CD8-positive, alpha-beta memory T cell (primary cell): ENCODE results near the gene SLC9A4. TPM values are rescaled to one million over a fixed set of nuclear protein-coding genes. Genes with fewer than 3 reads are reported as not detected.

ENCODE experiments used
- CTCF ChIA-PET: fragments of 350-600 bp; sonication (Branson Sonifier 250); formaldehyde crosslinking; loops from one replicate; lab custom pipeline; 2021; ENCODE audit warnings: antibody characterized with exemption; lab: Charles Lee
- POLR2A ChIA-PET: fragments of 350-600 bp; sonication (Branson Sonifier 250); formaldehyde crosslinking; loops from one replicate; lab custom pipeline; 2021; ENCODE audit warnings: antibody characterized with exemption; lab: Charles Lee
- DNase-seq, 5 donors: peaks; one replicate each; pipeline versions ENCODE4 v3.0.0 to v3.0.0-alpha.2; 2020 to 2022; ENCODE audit warnings: mixed read lengths in 1 of 5
- H3K27ac ChIP-seq: one replicate; pipeline ENCODE4 v1.7.0; 2013; ENCODE audit warnings: low read depth, mild to moderate bottlenecking, low read length, moderate library complexity
- H3K27me3 ChIP-seq: 2 replicates; pipeline ENCODE4 v1.7.0; 2013; ENCODE audit warnings: low read length, mild to moderate bottlenecking; ENCODE audit not compliant: insufficient read depth, poor library complexity, severe bottlenecking
- H3K36me3 ChIP-seq: 2 replicates; pipeline ENCODE4 v1.7.0; 2013; ENCODE audit warnings: mild to moderate bottlenecking, low read length, moderate library complexity; ENCODE audit not compliant: insufficient read depth
- H3K4me1 ChIP-seq: 2 replicates; pipeline ENCODE4 v1.7.0; 2013; ENCODE audit warnings: mild to moderate bottlenecking, low read length, moderate library complexity; ENCODE audit not compliant: insufficient read depth
- H3K4me3 ChIP-seq: 2 replicates; pipeline ENCODE4 v1.7.0; 2013; ENCODE audit warnings: mild to moderate bottlenecking, low read length
- H3K9me3 ChIP-seq: 2 replicates; pipeline ENCODE4 v1.7.0; 2013; ENCODE audit warnings: mild to moderate bottlenecking, low read length
- H3K27ac Mint-ChIP-seq, 8 donors: one replicate each; pipeline ENCODE4 v1.8.0; 2020 to 2021; ENCODE audit warnings: mixed read lengths in 8 of 8, mild to moderate bottlenecking in 6 of 8, inconsistent platforms in 3 of 8, moderate library complexity in 3 of 8
- H3K27me3 Mint-ChIP-seq, 2 donors: one replicate each; pipeline ENCODE4 v1.8.0; 2020 to 2021; ENCODE audit warnings: mixed read lengths in 2 of 2, mild to moderate bottlenecking in 1 of 2, moderate library complexity in 1 of 2
- H3K36me3 Mint-ChIP-seq, 3 donors: one replicate each; pipeline ENCODE4 v1.8.0; 2020 to 2021; ENCODE audit warnings: mixed read lengths in 3 of 3, inconsistent platforms in 1 of 3, mild to moderate bottlenecking in 1 of 3
- H3K4me1 Mint-ChIP-seq, 3 donors: one replicate each; pipeline ENCODE4 v1.8.0; 2020 to 2021; ENCODE audit warnings: mixed read lengths in 3 of 3, inconsistent platforms in 1 of 3, mild to moderate bottlenecking in 1 of 3
- H3K4me3 Mint-ChIP-seq, 7 donors: one replicate each; pipeline ENCODE4 v1.8.0; 2020 to 2021; ENCODE audit warnings: mixed read lengths in 7 of 7, mild to moderate bottlenecking in 6 of 7, moderate library complexity in 4 of 7, inconsistent platforms in 2 of 7
- H3K9me3 Mint-ChIP-seq, 5 donors: one replicate each; pipeline ENCODE4 v1.8.0; 2020 to 2022; ENCODE audit warnings: mixed read lengths in 5 of 5, mild to moderate bottlenecking in 3 of 5, moderate library complexity in 2 of 5, inconsistent platforms in 1 of 5
- polyA plus RNA-seq: library from polyadenylated mRNA; unstranded; fragments of 300-500 nt; fragmentation: Illumina TruSeq; gene quantifications from one replicate; pipeline ENCODE4 v1.2.3, GENCODE V29; 2021
- total RNA-seq, 2 experiments: library from RNA; stranded (reverse); gene quantifications; one replicate each; pipeline ENCODE4 v1.2.3, GENCODE V29; 2021

The SLC9A4 gene
- total and polyA plus RNA-seq, 3 experiments from 2014 or later: not detected

- Histone ChIP-seq H3K36me3 (no peaks in the 10 kb centered on the region), H3K4me3 (no peak overlapping the region), H3K9me3 (no peaks in the 10 kb centered on the region), H3K27ac (no peak overlapping the region), H3K4me1 (no peaks in the 10 kb centered on the region), H3K27me3 (no peaks in the 10 kb centered on the region)
- ChIA-PET CTCF (no interaction called here), POLR2A (no interaction called here)
- peaks cover 0 to 4% (median 0%) of the 10 kb centered on the region in 3 donors for H3K36me3 Mint-ChIP-seq
- DNase-seq: no peak
- no peaks in the 10 kb centered on the region for H3K9me3 Mint-ChIP-seq
- no peaks in the 10 kb centered on the region for H3K4me1 Mint-ChIP-seq
- H3K4me3 Mint-ChIP-seq: no peak overlapping the region
- no peak overlapping the region for H3K27ac Mint-ChIP-seq
- peaks cover 6 to 34% of the 10 kb centered on the region in 2 donors for H3K27me3 Mint-ChIP-seq
Observed at GRCh38 chr2:102538491-102538890, 65.5 kb downstream of the SLC9A4 start.

GRCh38 chr2:102540882-102541281 is 67.9 kb downstream of the SLC9A4 start:
- Mint-ChIP-seq H3K36me3 (no peaks in the 10 kb centered on the region), H3K4me1 (no peaks in the 10 kb centered on the region), H3K9me3 (peaks cover 0 to 2% (median under 1%) of the 10 kb centered on the region in 5 donors), H3K4me3 (no peak overlapping the region), H3K27me3 (peaks cover 9 to 35% of the 10 kb centered on the region in 2 donors), H3K27ac (no peak overlapping the region)
- ChIA-PET CTCF (no interaction called here), POLR2A (no interaction called here)
- Histone ChIP-seq H3K4me3 (no peak overlapping the region), H3K27ac (no peak overlapping the region), H3K4me1 (no peaks in the 10 kb centered on the region), H3K27me3 (no peaks in the 10 kb centered on the region), H3K9me3 (no peaks in the 10 kb centered on the region), H3K36me3 (no peaks in the 10 kb centered on the region)
- DNase-seq: no peak

- H3K9me3 Mint-ChIP-seq: peaks cover 14 to 20% (median 18%) of the 10 kb centered on the region in 5 donors
- no peaks in the 10 kb centered on the region for H3K4me1 Mint-ChIP-seq
- Histone ChIP-seq H3K36me3 (no peaks in the 10 kb centered on the region), H3K27me3 (no peaks in the 10 kb centered on the region), H3K9me3 (peaks cover 4% of the 10 kb centered on the region), H3K27ac (no peak overlapping the region), H3K4me1 (no peaks in the 10 kb centered on the region), H3K4me3 (no peak overlapping the region)
- no peak for DNase-seq
- H3K4me3 Mint-ChIP-seq: no peak overlapping the region
- H3K36me3 Mint-ChIP-seq: peaks cover 0 to 12% (median 1%) of the 10 kb centered on the region in 3 donors
- H3K27ac Mint-ChIP-seq: no peak overlapping the region
- CTCF ChIA-PET: no interaction called here
- H3K27me3 Mint-ChIP-seq: peaks cover 7 to 27% of the 10 kb centered on the region in 2 donors
- POLR2A ChIA-PET: no interaction called here
Observed at GRCh38 chr2:102544182-102544581, 71.2 kb downstream of the SLC9A4 start.

GRCh38 chr2:102547462-102547861 is 74.4 kb downstream of the SLC9A4 start:
- Histone ChIP-seq H3K36me3 (no peaks in the 10 kb centered on the region), H3K27me3 (no peaks in the 10 kb centered on the region), H3K9me3 (peaks cover 6% of the 10 kb centered on the region), H3K4me1 (no peaks in the 10 kb centered on the region), H3K27ac (no peak overlapping the region), H3K4me3 (no peak overlapping the region)
- Mint-ChIP-seq H3K4me3 (no peak overlapping the region), H3K9me3 (peaks cover 24 to 39% (median 33%) of the 10 kb centered on the region in 5 donors), H3K4me1 (no peaks in the 10 kb centered on the region), H3K27me3 (peaks cover 7 to 11% of the 10 kb centered on the region in 2 donors), H3K36me3 (peaks cover 0 to 24% (median 1%) of the 10 kb centered on the region in 3 donors), H3K27ac (no peak overlapping the region)
- ChIA-PET POLR2A (no interaction called here), CTCF (no interaction called here)
- no peak for DNase-seq

GRCh38 chr2:102549027-102549426 is 76.0 kb downstream of the SLC9A4 start:
- H3K9me3 ChIP-seq: peaks cover 6% of the 10 kb centered on the region
- Mint-ChIP-seq H3K9me3 (peaks cover 24 to 39% (median 33%) of the 10 kb centered on the region in 5 donors), H3K4me3 (no peak overlapping the region), H3K36me3 (peaks cover 0 to 24% (median 1%) of the 10 kb centered on the region in 3 donors), H3K27me3 (peaks cover 2 to 6% of the 10 kb centered on the region in 2 donors), H3K4me1 (no peaks in the 10 kb centered on the region), H3K27ac (no peak overlapping the region)
- H3K27ac ChIP-seq: no peak overlapping the region
- no peak overlapping the region for H3K4me3 ChIP-seq
- H3K36me3 ChIP-seq: no peaks in the 10 kb centered on the region
- ChIA-PET POLR2A (no interaction called here), CTCF (no interaction called here)
- H3K4me1 ChIP-seq: no peaks in the 10 kb centered on the region
- no peak for DNase-seq
- H3K27me3 ChIP-seq: no peaks in the 10 kb centered on the region

- Histone ChIP-seq H3K4me1 (no peaks in the 10 kb centered on the region), H3K27ac (no peak overlapping the region), H3K36me3 (no peaks in the 10 kb centered on the region), H3K4me3 (no peak overlapping the region), H3K27me3 (no peaks in the 10 kb centered on the region), H3K9me3 (peaks cover 6% of the 10 kb centered on the region)
- ChIA-PET CTCF (no interaction called here), POLR2A (no interaction called here)
- peaks cover 24 to 39% (median 33%) of the 10 kb centered on the region in 5 donors for H3K9me3 Mint-ChIP-seq
- peak overlapping the region in 1 of 8 donors; percentile 1 for H3K27ac Mint-ChIP-seq
- no peak for DNase-seq
- peaks cover 1 to 2% of the 10 kb centered on the region in 2 donors for H3K27me3 Mint-ChIP-seq
- H3K36me3 Mint-ChIP-seq: peaks cover 0 to 24% (median 1%) of the 10 kb centered on the region in 3 donors
- no peak overlapping the region for H3K4me3 Mint-ChIP-seq
- H3K4me1 Mint-ChIP-seq: no peaks in the 10 kb centered on the region
Observed at GRCh38 chr2:102550151-102550550, 77.1 kb downstream of the SLC9A4 start.

GRCh38 chr2:102551329-102552096 is 78.5 kb downstream of the SLC9A4 start:
- H3K9me3 ChIP-seq: peaks cover 6% of the 10 kb centered on the region
- CTCF ChIA-PET: no interaction called here
- H3K4me3 Mint-ChIP-seq: no peak overlapping the region
- H3K4me3 ChIP-seq: no peak overlapping the region
- no peak overlapping the region for H3K27ac ChIP-seq
- no peak for DNase-seq
- no peaks in the 10 kb centered on the region for H3K4me1 ChIP-seq
- H3K36me3 ChIP-seq: no peaks in the 10 kb centered on the region
- H3K27ac Mint-ChIP-seq: no peak overlapping the region
- H3K36me3 Mint-ChIP-seq: peaks cover 0 to 25% (median 1%) of the 10 kb centered on the region in 3 donors
- no peaks in the 10 kb centered on the region for H3K4me1 Mint-ChIP-seq
- H3K9me3 Mint-ChIP-seq: peaks cover 24 to 36% (median 31%) of the 10 kb centered on the region in 5 donors
- no peaks in the 10 kb centered on the region for H3K27me3 ChIP-seq
- peaks cover 0 to 1% of the 10 kb centered on the region in 2 donors for H3K27me3 Mint-ChIP-seq
- POLR2A ChIA-PET: no interaction called here

- no peak overlapping the region for H3K27ac ChIP-seq
- H3K36me3 Mint-ChIP-seq: peaks cover 0 to 22% (median 1%) of the 10 kb centered on the region in 3 donors
- peaks cover 6% of the 10 kb centered on the region for H3K9me3 ChIP-seq
- POLR2A ChIA-PET: no interaction called here
- peaks cover 0 to 3% (median 0%) of the 10 kb centered on the region in 3 donors for H3K4me1 Mint-ChIP-seq
- peaks cover 15 to 27% (median 21%) of the 10 kb centered on the region in 5 donors for H3K9me3 Mint-ChIP-seq
- no peak overlapping the region for H3K4me3 Mint-ChIP-seq
- no peaks in the 10 kb centered on the region for H3K4me1 ChIP-seq
- CTCF ChIA-PET: no interaction called here
- DNase-seq: no peak
- no peaks in the 10 kb centered on the region for H3K27me3 ChIP-seq
- peaks cover 0 to 1% of the 10 kb centered on the region in 2 donors for H3K27me3 Mint-ChIP-seq
- H3K4me3 ChIP-seq: no peak overlapping the region
- H3K36me3 ChIP-seq: no peaks in the 10 kb centered on the region
- H3K27ac Mint-ChIP-seq: no peak overlapping the region
Observed at GRCh38 chr2:102553601-102554000, 80.6 kb downstream of the SLC9A4 start.
